ENCODE results near the gene NRP1.
"Not testable (repeated sequence)": the region's sequence is repeated elsewhere in the genome, so short reads cannot be mapped to it uniquely, and the experiment has no call there.

The NRP1 gene

GRCh38 chr10:33334153-33334804, at the start of gene NRP1:
NRP1 (minus strand) TSS chr10:33334667; CDS start chr10:33334382, 285 bp downstream.
- no peak for DNase-seq

- DNase-seq = not testable (repeated sequence)
Observed at GRCh38 chr10:33384201-33384600, 49.7 kb upstream of the NRP1 start.

GRCh38 chr10:33382921-33383713, 48.6 kb upstream of the NRP1 start:
- no peak for DNase-seq

- no peak for DNase-seq
Observed at GRCh38 chr10:33382216-33382600, 47.7 kb upstream of the NRP1 start.

- no peak for DNase-seq
Observed at GRCh38 chr10:33381451-33382215, 47.2 kb upstream of the NRP1 start.

- no peak for DNase-seq
Observed at GRCh38 chr10:33377658-33378025, 43.2 kb upstream of the NRP1 start.

GRCh38 chr10:33376976-33377657, 42.6 kb upstream of the NRP1 start:
- DNase-seq = peak; percentile 34

- DNase-seq = no peak
Observed at GRCh38 chr10:33376476-33376875, 42.0 kb upstream of the NRP1 start.

- DNase-seq = no peak
Observed at GRCh38 chr10:33373263-33373662, 38.8 kb upstream of the NRP1 start.

- DNase-seq = no peak
Observed at GRCh38 chr10:33371234-33371633, 36.8 kb upstream of the NRP1 start.

- DNase-seq = no peak
Observed at GRCh38 chr10:33370434-33370930, 36.0 kb upstream of the NRP1 start.

- no peak for DNase-seq
Observed at GRCh38 chr10:33368086-33368485, 33.6 kb upstream of the NRP1 start.

- DNase-seq = peak; percentile 67
Observed at GRCh38 chr10:33365871-33366411, 31.5 kb upstream of the NRP1 start.

GRCh38 chr10:33365301-33365700, 30.8 kb upstream of the NRP1 start:
- no peak for DNase-seq

GRCh38 chr10:33363106-33363505, 28.6 kb upstream of the NRP1 start:
- no peak for DNase-seq

GRCh38 chr10:33358016-33358415, 23.5 kb upstream of the NRP1 start:
- no peak for DNase-seq

- DNase-seq = peak; percentile 18
Observed at GRCh38 chr10:33355274-33355673, 20.8 kb upstream of the NRP1 start.

- no peak for DNase-seq
Observed at GRCh38 chr10:33353853-33354252, 19.4 kb upstream of the NRP1 start.

GRCh38 chr10:33353334-33353733, 18.9 kb upstream of the NRP1 start:
- DNase-seq = no peak

- DNase-seq = no peak
Observed at GRCh38 chr10:33352615-33353014, 18.1 kb upstream of the NRP1 start.

- no peak for DNase-seq
Observed at GRCh38 chr10:33352175-33352574, 17.7 kb upstream of the NRP1 start.

GRCh38 chr10:33350041-33350440, 15.6 kb upstream of the NRP1 start:
- DNase-seq = no peak

GRCh38 chr10:33349268-33349667, 14.8 kb upstream of the NRP1 start:
- no peak for DNase-seq
